Fibroblast of pulmonary artery (primary cell): ENCODE data around the gene EEF1AKMT2.
"Not testable (repeated sequence)": the region's sequence is repeated elsewhere in the genome, so short reads cannot be mapped to it uniquely, and the experiment has no call there.

Source experiments
- DNase-seq: peaks from one replicate; pipeline ENCODE4 v3.0.0-alpha.2; 2010; ENCODE audit warnings: low read depth
- H3K4me3 ChIP-seq: replicated peaks from 2 replicates; pipeline ENCODE4 v1.5.1; 2011; ENCODE audit warnings: low read depth, mild to moderate bottlenecking, control low read depth, low read length, moderate library complexity
- TF ChIP-seq, protein P1 (sequence below): IDR thresholded peaks from 2 replicates; pipeline ENCODE4 v1.5.1; 2011; ENCODE audit warnings: mild to moderate bottlenecking, control low read depth, low read length, inconsistent platforms; ENCODE audit errors: missing control alignments

EEF1AKMT2 gene

DNA sequence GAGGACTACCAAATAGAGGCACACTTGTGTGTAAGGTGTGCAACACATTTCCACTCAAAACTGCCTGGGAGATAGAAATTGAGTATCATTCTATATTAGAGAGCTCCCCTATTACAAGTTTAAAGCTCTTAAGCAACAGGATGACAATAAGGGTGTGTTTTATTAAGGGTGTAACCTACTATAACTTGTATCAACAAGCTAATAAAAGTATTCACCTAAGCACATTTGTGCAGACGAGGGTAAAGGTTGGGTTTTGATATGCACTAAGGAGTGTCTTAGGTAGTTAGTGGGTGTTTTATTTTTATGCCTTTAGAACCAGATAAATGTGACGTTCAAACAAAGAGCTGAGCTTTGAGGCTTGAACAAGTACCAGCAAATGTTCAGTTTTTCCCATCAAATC, 44.7 kb downstream of the EEF1AKMT2 start:
- no peak for DNase-seq
- TF ChIP-seq, protein P1, sequence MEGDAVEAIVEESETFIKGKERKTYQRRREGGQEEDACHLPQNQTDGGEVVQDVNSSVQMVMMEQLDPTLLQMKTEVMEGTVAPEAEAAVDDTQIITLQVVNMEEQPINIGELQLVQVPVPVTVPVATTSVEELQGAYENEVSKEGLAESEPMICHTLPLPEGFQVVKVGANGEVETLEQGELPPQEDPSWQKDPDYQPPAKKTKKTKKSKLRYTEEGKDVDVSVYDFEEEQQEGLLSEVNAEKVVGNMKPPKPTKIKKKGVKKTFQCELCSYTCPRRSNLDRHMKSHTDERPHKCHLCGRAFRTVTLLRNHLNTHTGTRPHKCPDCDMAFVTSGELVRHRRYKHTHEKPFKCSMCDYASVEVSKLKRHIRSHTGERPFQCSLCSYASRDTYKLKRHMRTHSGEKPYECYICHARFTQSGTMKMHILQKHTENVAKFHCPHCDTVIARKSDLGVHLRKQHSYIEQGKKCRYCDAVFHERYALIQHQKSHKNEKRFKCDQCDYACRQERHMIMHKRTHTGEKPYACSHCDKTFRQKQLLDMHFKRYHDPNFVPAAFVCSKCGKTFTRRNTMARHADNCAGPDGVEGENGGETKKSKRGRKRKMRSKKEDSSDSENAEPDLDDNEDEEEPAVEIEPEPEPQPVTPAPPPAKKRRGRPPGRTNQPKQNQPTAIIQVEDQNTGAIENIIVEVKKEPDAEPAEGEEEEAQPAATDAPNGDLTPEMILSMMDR, result no peak
- no peak overlapping the region for H3K4me3 ChIP-seq

DNA sequence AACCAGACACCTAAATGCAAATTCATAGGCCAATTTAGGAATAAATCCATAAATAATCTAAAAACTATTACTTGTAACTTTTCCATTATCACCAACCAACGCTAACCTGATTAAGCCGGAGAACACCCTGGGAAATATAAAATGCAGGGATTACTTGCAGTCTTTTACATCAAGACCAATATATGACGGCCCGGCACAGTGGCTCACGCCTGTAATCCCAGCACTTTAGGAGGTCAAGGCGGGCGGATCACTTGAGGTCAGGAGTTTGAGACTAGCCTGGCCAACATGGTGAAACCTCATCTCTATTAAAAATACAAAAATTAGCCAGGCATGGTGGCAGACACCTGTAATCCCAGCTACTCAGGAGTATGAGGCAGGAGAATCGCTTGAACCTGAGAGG, 45.2 kb downstream of the EEF1AKMT2 start:
- not testable (repeated sequence) for DNase-seq, H3K4me3 ChIP-seq

DNA sequence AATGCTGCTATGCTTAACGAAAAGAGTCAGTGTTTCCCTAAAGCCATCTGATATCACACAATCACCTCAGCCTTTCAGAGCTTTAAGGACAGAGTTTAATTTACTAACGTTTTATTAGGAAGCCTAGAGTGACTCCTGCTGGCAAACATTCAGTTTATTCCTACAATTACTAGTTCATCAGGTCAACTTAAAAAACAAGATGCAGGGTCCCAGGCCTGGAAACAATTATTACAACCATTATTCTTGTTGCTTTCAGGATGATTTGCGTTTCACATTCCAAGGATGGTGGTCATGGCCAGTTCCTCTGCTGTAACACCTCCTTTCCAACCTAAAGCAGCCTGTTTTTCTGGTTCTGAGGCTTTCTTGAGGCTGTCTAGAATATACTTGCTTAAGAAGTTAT, 46.0 kb downstream of the EEF1AKMT2 start:
- DNase-seq, result peak; percentile 79
- no peak overlapping the region for H3K4me3 ChIP-seq
- TF ChIP-seq, protein P1, result peak; percentile 40

DNA sequence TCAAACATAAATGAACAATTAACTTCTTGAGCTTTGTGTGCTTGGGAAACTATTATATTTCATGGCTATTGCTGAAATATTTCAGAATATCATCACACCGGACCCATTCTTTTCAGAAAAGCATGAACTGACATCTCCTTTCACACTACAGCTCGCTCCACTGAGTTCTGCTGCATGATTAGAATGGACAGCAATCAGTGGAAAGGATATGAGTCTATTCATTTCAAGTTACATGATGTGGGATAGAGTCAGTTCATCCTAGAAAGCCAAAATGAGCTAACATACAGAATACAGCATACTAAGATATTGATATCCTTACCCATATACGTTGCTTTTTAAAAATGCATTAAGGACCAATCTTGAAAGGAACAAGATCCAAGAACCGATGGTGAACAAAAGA, 46.4 kb downstream of the EEF1AKMT2 start:
- TF ChIP-seq, protein P1, result no peak

DNA sequence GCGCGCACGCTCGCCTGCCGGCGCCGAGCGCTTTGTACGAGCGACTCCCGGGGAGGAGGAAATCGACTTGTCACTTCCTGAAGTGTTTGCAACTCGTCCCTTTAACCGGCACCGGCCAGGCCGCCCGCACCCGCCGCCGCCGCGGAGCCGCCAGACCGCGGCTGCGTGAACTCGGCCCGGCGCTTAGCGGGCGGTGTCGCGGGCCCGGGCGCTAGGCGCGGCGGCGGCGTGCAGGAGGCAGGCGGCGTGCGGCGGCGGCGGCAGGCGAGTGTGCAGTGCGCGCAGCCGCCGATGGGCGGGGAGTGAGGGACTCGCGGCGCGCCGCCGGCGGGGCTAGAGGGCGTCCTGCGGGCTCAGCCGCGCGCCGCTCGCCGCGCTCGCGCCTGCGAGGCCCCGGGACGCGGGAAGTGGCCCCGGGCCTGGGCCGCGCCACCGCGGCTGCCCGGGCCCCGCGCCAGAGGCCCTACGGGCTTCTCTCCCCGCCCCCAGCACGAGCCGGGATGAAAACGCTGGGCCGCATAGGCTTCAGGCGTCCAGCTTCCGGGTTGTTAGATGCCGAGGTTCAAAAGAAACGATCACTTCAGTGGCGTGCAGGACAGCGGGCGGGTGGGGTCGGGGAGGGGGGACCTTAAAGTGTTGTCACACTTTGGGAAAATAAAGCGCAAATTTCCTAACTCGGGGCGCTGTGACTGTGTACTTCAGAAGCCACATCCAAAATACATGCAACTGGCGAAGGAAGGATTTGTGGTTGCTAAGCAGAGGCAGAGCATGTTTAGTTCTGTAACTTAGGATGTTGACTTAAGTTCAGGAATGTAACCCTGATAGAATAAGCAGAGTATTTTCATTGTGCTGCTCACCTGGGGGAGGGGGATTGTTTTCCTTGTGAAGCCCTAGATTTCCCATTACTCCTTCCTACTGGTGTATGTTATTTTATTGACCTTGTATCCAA, 47.3 kb downstream of the EEF1AKMT2 start, which contains the start of gene FAM53B:
Gene FAM53B, minus strand, starts transcription at position 277 of the 949 bp plus-strand sequence. CDS start 37,665 bp downstream, outside the sequence.
- DNase-seq, result peak; percentile 79
- H3K4me3 ChIP-seq, result peak within 1 kb of the TSS; percentile 69
- TF ChIP-seq, protein P1, result no peak

More for the DNA sequence above, 46.4 kb downstream of the EEF1AKMT2 start:
- DNase-seq, result no peak
- H3K4me3 ChIP-seq, result no peak overlapping the region

DNA sequence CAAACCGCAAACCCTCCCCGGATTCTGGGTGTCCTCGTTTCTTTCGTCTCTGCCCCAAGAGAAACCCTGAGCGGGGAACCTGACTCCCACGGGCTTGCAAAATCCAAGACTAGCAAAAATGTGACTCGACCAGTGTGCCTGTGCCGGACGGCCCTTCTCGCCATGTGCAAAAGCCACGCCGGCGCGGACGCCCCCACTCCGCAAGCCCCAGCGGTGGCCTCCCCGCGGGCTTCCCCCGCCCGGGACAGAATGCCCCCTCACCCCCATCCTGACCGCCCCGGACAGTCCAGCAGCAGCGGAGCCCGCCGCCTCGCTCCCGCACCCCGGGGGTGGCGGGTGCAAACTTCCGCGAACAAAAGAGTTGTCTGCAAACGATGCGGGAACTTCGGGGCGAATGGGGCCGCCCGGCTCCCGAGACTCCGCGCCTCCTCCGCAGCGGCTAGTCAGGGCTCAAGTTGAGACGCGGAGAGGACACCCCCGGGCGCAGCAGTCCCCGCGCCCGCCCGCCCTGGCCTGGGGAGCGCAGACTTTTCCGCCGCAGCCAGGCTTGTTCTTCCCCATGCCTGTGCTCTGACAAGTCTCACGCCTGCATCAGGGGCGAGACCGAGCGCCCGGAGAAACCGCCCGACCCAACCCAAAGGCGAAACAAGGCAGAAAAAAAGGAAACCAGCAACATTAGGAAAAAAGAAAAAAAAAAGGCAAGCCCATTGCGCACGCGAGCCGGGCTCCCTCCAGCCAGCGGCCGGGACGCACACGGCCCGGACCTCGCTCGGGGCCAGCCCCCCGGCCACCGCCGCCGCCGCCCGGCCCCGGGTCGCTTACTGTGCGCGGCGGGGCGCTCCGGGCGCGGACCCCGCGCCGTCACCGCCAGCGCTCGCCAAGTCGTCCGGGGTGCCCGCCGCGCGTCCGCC, 48.2 kb downstream of the EEF1AKMT2 start:
- TF ChIP-seq, protein P1, result no peak
- H3K4me3 ChIP-seq, result peak overlapping the region; percentile 69
- DNase-seq, result no peak
